A673 (cell line): ENCODE data around the gene SCUBE1. TPM values are rescaled to one million over a fixed set of nuclear protein-coding genes. Genes with fewer than 3 reads are reported as not detected.

Source experiments
- BruUV-seq: library from RNA; stranded (reverse); fragments of 400-500 nt; replicated peaks from 2 replicates; lab custom pipeline; 2021; lab: Mats Ljungman, UMichigan
- CTCF ChIA-PET: fragments of 300-600 bp; sonication (Branson Sonifier 250); formaldehyde crosslinking; loops from one replicate; lab custom pipeline; 2022; ENCODE audit warnings: antibody characterized with exemption; lab: Charles Lee
- POLR2A ChIA-PET: fragments of 300-600 bp; sonication (Branson Sonifier 250); formaldehyde crosslinking; loops from one replicate; lab custom pipeline; 2022; ENCODE audit warnings: antibody characterized with exemption; ENCODE audit not compliant: low non-redundant PET; lab: Charles Lee
- DNase-seq: peaks from one replicate; pipeline ENCODE4 v3.0.0-alpha.2; 2015; ENCODE audit warnings: low spot score
- H3K27ac ChIP-seq: fragments of 200-600 bp; sonication (generic); 2 replicates; pipeline ENCODE4 v1.5.1; 2016; ENCODE audit warnings: mixed run types, low read depth, mild to moderate bottlenecking, mixed read lengths, antibody characterized with exemption, low read length; ENCODE audit not compliant: poor library complexity, severe bottlenecking
- H3K27me3 ChIP-seq: fragments of 200-600 bp; sonication (generic); replicated peaks from 2 replicates; pipeline ENCODE4 v1.6.1; 2017; ENCODE audit warnings: mixed run types, low read depth, mild to moderate bottlenecking, mixed read lengths, antibody characterized with exemption, low read length; ENCODE audit not compliant: insufficient read depth, poor library complexity
- H3K36me3 ChIP-seq: fragments of 200-600 bp; sonication (generic); 2 replicates; pipeline ENCODE4 v1.6.1; 2016; ENCODE audit warnings: mixed run types, mild to moderate bottlenecking, mixed read lengths, antibody characterized with exemption, low read length; ENCODE audit not compliant: insufficient read depth, poor library complexity, severe bottlenecking
- H3K4me1 ChIP-seq: fragments of 200-600 bp; sonication (generic); 2 replicates; pipeline ENCODE4 v1.6.1; 2017; ENCODE audit warnings: mixed run types, mild to moderate bottlenecking, mixed read lengths, antibody characterized with exemption, low read length; ENCODE audit not compliant: insufficient read depth, poor library complexity, severe bottlenecking
- H3K4me3 ChIP-seq: fragments of 200-600 bp; sonication (generic); 2 replicates; pipeline ENCODE4 v1.5.1; 2016; ENCODE audit warnings: low read depth, mixed run types, mild to moderate bottlenecking, mixed read lengths, low read length; ENCODE audit not compliant: poor library complexity, severe bottlenecking
- H3K9me3 ChIP-seq: fragments of 200-600 bp; sonication (generic); 2 replicates; pipeline ENCODE4 v1.6.1; 2016; ENCODE audit warnings: mixed run types, low read depth, mild to moderate bottlenecking, mixed read lengths, antibody characterized with exemption, low read length; ENCODE audit not compliant: poor library complexity, severe bottlenecking
- EZH2 ChIP-seq: fragments of 200-600 bp; sonication (generic); IDR thresholded peaks from 2 replicates; pipeline ENCODE4 v1.6.1; 2017; ENCODE audit warnings: borderline replicate concordance, low read depth, mild to moderate bottlenecking, mixed read lengths, antibody characterized with exemption, low read length; ENCODE audit not compliant: poor library complexity, severe bottlenecking
- intact Hi-C: fragments of 100-400 bp; cut with micrococcal nuclease; formaldehyde crosslinking; loops from one replicate; pipeline ENCODE4 v1.10.0; 2022; ENCODE audit not compliant: unreplicated experiment
- total RNA-seq: library from RNA; stranded (reverse); gene quantifications from 2 replicates; pipeline ENCODE4 v1.2.3, GENCODE V29; 2021
- TF ChIP-seq, protein P1 (sequence below): fragments of 300-800, 200-600 bp; sonication (generic); conservative IDR thresholded peaks from 2 replicates; pipeline ENCODE4 v1.5.1; 2017; ENCODE audit warnings: low read depth, mild to moderate bottlenecking, antibody characterized with exemption, low read length, moderate library complexity, mixed read lengths

Gene SCUBE1
- total RNA-seq, 1 experiment from 2014 or later = 0.24 TPM

DNA sequence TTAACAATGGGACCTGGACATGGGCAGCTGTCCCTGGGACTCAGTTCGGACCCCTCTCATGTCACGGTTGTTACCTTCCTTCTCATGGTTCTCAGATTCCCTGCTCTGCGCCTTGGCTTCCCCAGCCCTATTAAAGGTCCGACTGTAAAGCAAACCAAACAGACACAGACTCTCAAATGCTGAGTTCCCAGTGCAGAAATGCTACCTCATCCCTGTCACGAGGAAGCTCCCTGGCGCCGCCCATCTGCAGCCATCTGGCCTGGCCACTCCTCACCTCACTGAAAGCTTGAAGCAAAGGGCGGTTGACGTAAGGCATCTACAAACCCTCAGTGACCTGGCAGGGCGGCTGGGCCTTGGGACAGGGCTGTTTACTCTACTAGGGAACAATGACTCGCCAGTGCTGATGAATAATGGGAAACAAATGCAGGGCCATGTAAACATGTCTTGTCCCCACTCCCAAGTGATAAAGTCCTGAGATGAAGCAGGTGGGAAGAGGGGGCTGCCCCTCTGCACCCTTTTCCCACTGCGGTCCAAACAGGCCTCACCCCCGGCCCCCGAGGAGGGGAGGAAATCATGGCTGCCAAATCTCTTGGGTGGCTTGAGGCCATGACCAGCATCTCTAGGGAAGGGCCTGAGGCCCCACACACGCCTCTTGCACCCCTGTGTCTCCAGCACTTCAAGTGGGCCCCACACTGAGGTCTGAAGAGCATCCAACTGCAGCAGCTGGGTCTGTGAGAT, 49.3 kb downstream of the SCUBE1 start:
- TF ChIP-seq, protein P1, sequence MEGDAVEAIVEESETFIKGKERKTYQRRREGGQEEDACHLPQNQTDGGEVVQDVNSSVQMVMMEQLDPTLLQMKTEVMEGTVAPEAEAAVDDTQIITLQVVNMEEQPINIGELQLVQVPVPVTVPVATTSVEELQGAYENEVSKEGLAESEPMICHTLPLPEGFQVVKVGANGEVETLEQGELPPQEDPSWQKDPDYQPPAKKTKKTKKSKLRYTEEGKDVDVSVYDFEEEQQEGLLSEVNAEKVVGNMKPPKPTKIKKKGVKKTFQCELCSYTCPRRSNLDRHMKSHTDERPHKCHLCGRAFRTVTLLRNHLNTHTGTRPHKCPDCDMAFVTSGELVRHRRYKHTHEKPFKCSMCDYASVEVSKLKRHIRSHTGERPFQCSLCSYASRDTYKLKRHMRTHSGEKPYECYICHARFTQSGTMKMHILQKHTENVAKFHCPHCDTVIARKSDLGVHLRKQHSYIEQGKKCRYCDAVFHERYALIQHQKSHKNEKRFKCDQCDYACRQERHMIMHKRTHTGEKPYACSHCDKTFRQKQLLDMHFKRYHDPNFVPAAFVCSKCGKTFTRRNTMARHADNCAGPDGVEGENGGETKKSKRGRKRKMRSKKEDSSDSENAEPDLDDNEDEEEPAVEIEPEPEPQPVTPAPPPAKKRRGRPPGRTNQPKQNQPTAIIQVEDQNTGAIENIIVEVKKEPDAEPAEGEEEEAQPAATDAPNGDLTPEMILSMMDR = no peak
- no peak for TF ChIP-seq EZH2
- CTCF ChIA-PET = no interaction called here
- Histone ChIP-seq H3K27me3 (no peaks in the 10 kb centered on the region), H3K4me1 (peaks cover 38% of the 10 kb centered on the region), H3K27ac (no peak overlapping the region), H3K4me3 (no peak overlapping the region), H3K9me3 (no peaks in the 10 kb centered on the region), H3K36me3 (no peaks in the 10 kb centered on the region)
- no TSS peak for BruUV-seq
- no peak for DNase-seq
- intact Hi-C loops = no loop called here
- POLR2A ChIA-PET = no interaction called here

DNA sequence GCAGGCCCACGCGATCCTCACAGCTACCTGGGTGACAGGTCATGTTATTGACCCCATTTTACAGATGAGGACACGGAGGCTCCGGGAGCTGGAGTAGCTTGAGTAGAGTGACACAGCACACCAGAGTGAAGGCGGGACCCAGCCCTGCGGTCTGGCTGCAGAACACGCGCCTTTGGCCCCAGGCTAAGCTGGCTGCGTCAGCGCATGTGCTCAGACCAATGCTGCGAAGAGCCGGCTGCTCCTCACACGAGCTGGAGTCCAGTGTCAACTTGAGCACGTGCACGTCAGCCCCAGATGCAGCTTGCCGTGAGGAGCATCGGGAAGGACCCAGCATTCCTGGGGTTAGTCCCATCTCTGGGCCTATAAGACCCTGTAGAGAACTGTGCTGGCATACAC, 49.9 kb downstream of the SCUBE1 start:
- H3K4me3 ChIP-seq = no peak overlapping the region
- DNase-seq = no peak
- H3K27me3 ChIP-seq = no peaks in the 10 kb centered on the region
- H3K4me1 ChIP-seq = peaks cover 38% of the 10 kb centered on the region
- no peaks in the 10 kb centered on the region for H3K9me3 ChIP-seq
- intact Hi-C loops = no loop called here
- H3K36me3 ChIP-seq = no peaks in the 10 kb centered on the region
- no peak overlapping the region for H3K27ac ChIP-seq
- TF ChIP-seq, protein P1 = no peak
- no peak for TF ChIP-seq EZH2
- POLR2A ChIA-PET = no interaction called here
- no TSS peak for BruUV-seq
- CTCF ChIA-PET = no interaction called here

DNA sequence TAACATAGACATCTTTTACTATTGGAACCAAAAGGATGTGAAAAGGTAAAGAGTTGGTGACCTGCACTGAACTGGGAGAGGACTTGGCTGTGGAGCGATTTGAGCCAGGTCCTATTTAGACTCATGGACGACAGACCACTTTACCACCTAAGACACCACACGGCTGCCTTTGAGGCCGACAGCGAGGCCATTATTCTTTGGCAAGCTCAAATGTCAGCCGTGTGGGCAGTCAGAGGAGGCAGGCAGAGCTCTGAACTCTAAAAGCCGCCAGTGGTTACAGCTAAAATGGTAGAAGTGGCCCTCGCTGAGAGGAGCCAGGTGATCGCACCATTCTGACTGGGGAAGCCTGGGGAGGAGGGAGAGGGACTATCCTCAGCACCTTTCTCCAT, 50.5 kb downstream of the SCUBE1 start:
- H3K9me3 ChIP-seq = no peaks in the 10 kb centered on the region
- ChIA-PET POLR2A (no interaction called here), CTCF (no interaction called here)
- no peak overlapping the region for H3K4me3 ChIP-seq
- H3K36me3 ChIP-seq = no peaks in the 10 kb centered on the region
- no peak for DNase-seq
- intact Hi-C loops = no loop called here
- TF ChIP-seq EZH2 = no peak
- TF ChIP-seq, protein P1 = no peak
- BruUV-seq = no TSS peak
- H3K27ac ChIP-seq = no peak overlapping the region
- peaks cover 34% of the 10 kb centered on the region for H3K4me1 ChIP-seq
- H3K27me3 ChIP-seq = no peaks in the 10 kb centered on the region
